ENCODE results near the gene CDYL. TPM values are rescaled to one million over a fixed set of nuclear protein-coding genes. Genes with fewer than 3 reads are reported as not detected.

CDYL gene
- total and polyA plus RNA-seq, 7 donors = 14.2 to 82.8 (median 37.9) TPM

DNA sequence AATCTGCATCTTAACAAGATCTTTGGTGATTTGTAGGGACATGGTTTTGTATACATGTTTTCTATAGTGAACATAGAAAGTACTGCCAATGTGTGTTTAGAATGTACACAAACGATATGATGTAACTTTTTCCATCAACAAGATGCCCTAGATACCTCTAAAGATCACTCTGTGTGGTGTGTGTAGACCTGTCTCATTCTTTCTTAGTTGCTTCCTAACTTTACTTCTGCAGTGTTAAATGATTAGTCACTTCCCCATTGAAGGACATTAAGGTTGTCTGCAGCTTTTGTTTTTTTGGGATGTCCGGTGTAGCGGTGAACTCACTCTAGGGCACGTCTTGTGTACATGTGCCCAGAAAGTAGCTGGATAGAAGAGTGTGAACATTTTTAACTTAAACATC lies 35.9 kb downstream of the CDYL start:
- H3K9me3 ChIP-seq = no peaks in the 10 kb centered on the region
- 61 to 91% methylated on average over 4 of the region's 4 CpGs for WGBS, 2 donors
- no peak overlapping the region for H3K4me3 ChIP-seq

DNA sequence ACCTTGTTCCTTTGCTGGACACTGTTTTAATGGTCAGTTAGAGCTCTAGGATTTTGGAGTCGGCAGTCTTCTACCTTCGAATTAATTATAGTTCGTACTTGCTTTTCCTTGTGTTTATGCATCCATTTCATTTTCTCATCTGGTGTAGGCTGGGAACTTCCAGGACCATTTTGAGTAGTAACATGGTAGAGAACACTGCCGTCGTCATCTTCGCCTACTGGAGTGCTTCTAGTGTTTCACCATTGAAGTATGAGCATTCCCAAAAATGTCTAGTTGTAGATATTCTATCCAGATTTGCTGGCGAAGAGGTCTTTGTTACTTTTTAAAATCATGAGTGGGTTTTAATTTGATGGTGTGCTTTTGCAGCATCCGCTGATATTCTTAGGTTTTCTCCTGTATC lies 36.9 kb downstream of the CDYL start:
- H3K36me3 ChIP-seq = no peaks in the 10 kb centered on the region
- H3K27me3 ChIP-seq = no peaks in the 10 kb centered on the region
- H3K4me1 ChIP-seq = peaks cover 0 to 24% (median 9%) of the 10 kb centered on the region in 4 donors
- TF ChIP-seq, protein P1, sequence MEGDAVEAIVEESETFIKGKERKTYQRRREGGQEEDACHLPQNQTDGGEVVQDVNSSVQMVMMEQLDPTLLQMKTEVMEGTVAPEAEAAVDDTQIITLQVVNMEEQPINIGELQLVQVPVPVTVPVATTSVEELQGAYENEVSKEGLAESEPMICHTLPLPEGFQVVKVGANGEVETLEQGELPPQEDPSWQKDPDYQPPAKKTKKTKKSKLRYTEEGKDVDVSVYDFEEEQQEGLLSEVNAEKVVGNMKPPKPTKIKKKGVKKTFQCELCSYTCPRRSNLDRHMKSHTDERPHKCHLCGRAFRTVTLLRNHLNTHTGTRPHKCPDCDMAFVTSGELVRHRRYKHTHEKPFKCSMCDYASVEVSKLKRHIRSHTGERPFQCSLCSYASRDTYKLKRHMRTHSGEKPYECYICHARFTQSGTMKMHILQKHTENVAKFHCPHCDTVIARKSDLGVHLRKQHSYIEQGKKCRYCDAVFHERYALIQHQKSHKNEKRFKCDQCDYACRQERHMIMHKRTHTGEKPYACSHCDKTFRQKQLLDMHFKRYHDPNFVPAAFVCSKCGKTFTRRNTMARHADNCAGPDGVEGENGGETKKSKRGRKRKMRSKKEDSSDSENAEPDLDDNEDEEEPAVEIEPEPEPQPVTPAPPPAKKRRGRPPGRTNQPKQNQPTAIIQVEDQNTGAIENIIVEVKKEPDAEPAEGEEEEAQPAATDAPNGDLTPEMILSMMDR (IDR thresholded peaks at IDR 0.05) = no peak
- TF ChIP-seq POLR2A (IDR thresholded peaks at IDR 0.05) (no peak), EP300 (IDR thresholded peaks at IDR 0.05) (no peak), POLR2AphosphoS5 (IDR thresholded peaks at IDR 0.05) (no peak)
- intact Hi-C loops (cut with DNase I) = no loop called here
- H3K27ac ChIP-seq = no peak overlapping the region
- no peak overlapping the region for H3K4me3 ChIP-seq
- H3K9me3 ChIP-seq = no peaks in the 10 kb centered on the region
- no peak for DNase-seq
- WGBS, 2 donors = 97 to 98% methylated on average over 8 of the region's 8 CpGs

More for the DNA sequence above, 35.9 kb downstream of the CDYL start:
- no peak for DNase-seq
- TF ChIP-seq POLR2AphosphoS5 (IDR thresholded peaks at IDR 0.05) (no peak), EP300 (IDR thresholded peaks at IDR 0.05) (no peak), POLR2A (IDR thresholded peaks at IDR 0.05) (no peak)
- TF ChIP-seq, protein P1 (IDR thresholded peaks at IDR 0.05) = no peak
- Histone ChIP-seq H3K27me3 (no peaks in the 10 kb centered on the region), H3K27ac (no peak overlapping the region), H3K4me1 (peaks cover 0 to 26% (median 9%) of the 10 kb centered on the region in 4 donors), H3K36me3 (no peaks in the 10 kb centered on the region)
- intact Hi-C loops (cut with DNase I) = no loop called here

DNA sequence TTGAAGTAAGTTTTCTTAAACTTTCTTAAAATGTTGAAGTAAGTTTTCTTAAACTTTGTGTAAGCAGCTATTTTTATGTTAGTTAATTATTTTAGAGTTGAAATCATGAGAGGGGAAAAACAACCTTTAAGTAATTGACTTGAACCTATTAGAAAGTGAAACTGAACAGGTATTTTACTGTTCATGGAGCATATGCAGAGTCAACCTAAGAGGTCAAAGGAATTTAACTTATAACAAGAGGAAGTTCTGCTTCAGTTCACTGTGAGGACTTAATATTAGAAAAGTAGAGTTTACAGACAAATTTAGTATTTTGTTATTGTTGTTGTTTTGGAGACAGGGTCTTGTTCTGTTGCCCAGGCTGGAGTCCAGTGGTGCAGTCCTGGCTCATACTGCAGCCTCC lies 38.0 kb downstream of the CDYL start:
- Histone ChIP-seq H3K9me3 (no peaks in the 10 kb centered on the region), H3K4me1 (peaks cover 0 to 24% (median 9%) of the 10 kb centered on the region in 4 donors), H3K36me3 (no peaks in the 10 kb centered on the region), H3K27me3 (no peaks in the 10 kb centered on the region), H3K27ac (no peak overlapping the region), H3K4me3 (no peak overlapping the region)
- intact Hi-C loops (cut with DNase I) = no loop called here
- TF ChIP-seq EP300 (IDR thresholded peaks at IDR 0.05) = no peak
- TF ChIP-seq, protein P1 (IDR thresholded peaks at IDR 0.05) = no peak
- no peak for TF ChIP-seq POLR2AphosphoS5 (IDR thresholded peaks at IDR 0.05)
- TF ChIP-seq POLR2A (IDR thresholded peaks at IDR 0.05) = no peak
- no peak for DNase-seq

DNA sequence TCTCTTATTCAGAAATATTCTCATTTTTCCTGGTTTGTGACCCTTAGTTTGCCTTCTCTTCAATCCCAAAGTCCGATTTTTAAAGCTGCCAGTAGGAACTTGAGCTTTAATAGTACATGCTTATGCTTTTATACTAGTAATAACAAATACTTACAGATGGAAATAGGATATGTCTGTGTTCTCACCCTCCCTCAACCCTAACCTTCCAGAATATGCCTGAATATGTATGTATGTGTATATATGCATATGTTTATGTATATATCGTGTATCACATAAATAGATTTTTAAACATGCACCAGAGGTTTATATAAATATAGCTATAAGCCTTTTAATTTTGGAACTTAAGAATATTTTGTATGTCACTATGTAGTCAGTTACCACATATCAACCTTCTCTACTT lies 38.8 kb downstream of the CDYL start:
- Histone ChIP-seq H3K4me1 (peaks cover 0 to 23% (median 11%) of the 10 kb centered on the region in 4 donors), H3K36me3 (no peaks in the 10 kb centered on the region), H3K27me3 (no peaks in the 10 kb centered on the region), H3K27ac (no peak overlapping the region), H3K9me3 (no peaks in the 10 kb centered on the region), H3K4me3 (no peak overlapping the region)
- TF ChIP-seq, protein P1 (IDR thresholded peaks at IDR 0.05) = no peak
- TF ChIP-seq EP300 (IDR thresholded peaks at IDR 0.05) (no peak), POLR2AphosphoS5 (IDR thresholded peaks at IDR 0.05) (no peak), POLR2A (IDR thresholded peaks at IDR 0.05) (no peak)
- intact Hi-C loops (cut with DNase I) = no loop called here
- WGBS, 2 donors = 75% methylated on average over 2 of the region's 2 CpGs
- DNase-seq = no peak

DNA sequence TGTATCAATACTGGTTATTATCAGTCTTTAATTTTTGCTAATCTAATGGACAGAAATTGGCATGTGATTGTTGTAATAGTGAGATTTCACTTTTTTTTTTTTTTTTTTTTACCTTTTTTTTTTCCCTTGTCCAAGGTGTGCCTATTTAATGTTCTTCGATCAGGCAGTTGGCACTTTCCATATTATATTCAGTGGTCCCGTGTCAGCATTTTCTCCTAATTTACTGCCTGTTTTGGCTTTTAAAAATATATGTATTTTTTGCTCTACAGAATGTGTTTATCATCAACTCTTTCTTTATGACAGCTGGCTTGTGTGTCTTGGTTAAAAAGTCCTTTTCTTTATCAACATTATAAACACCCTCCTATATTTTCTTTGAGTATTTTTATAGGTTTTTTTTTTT lies 39.4 kb downstream of the CDYL start:
- intact Hi-C loops (cut with DNase I) = no loop called here
- 88 to 92% methylated on average over 2 of the region's 2 CpGs for WGBS, 2 donors
- peaks cover 0 to 23% (median 16%) of the 10 kb centered on the region in 4 donors for H3K4me1 ChIP-seq
- TF ChIP-seq, protein P1 (IDR thresholded peaks at IDR 0.05) = no peak
- TF ChIP-seq POLR2A (IDR thresholded peaks at IDR 0.05) (no peak), EP300 (IDR thresholded peaks at IDR 0.05) (no peak), POLR2AphosphoS5 (IDR thresholded peaks at IDR 0.05) (no peak)
- no peak overlapping the region for H3K4me3 ChIP-seq
- H3K27me3 ChIP-seq = no peaks in the 10 kb centered on the region
- no peaks in the 10 kb centered on the region for H3K36me3 ChIP-seq
- H3K9me3 ChIP-seq = no peaks in the 10 kb centered on the region
- no peak for DNase-seq
- H3K27ac ChIP-seq = no peak overlapping the region
